OCI-LY3 (cell line): Measurements from ENCODE around the gene NOXA1.

Experiments
- CTCF ChIP-seq: fragments of 200-600, 300-600 bp; sonication (generic); IDR thresholded peaks from 2 replicates; pipeline ENCODE4 v1.5.1; 2014; ENCODE audit warnings: antibody characterized with exemption, low read length, low read depth
- EZH2phosphoT487 ChIP-seq: fragments of 200-600 bp; shearing (Covaris generic); IDR thresholded peaks from 2 replicates; pipeline ENCODE4 v1.6.1; 2018; ENCODE audit warnings: antibody characterized with exemption, mixed run types, low read depth

- no peak for TF ChIP-seq CTCF
- TF ChIP-seq EZH2phosphoT487: no peak
Measured at GRCh38 chr9:137459152-137459600, 36.0 kb downstream of the NOXA1 start, which contains the start of gene NSMF.
